GM12878 (cell line): ENCODE measurements around the gene PTPRQ. TPM values are rescaled to one million over a fixed set of nuclear protein-coding genes. Genes with fewer than 3 reads are reported as not detected.

Source experiments
- ATAC-seq: fragments of 200-7000 bp; cut with Tn5 transposase; 3 replicates; pipeline ENCODE4 v1.9.1; 2020; ENCODE audit warnings: mild to moderate bottlenecking, moderate library complexity
- BruUV-seq: library from RNA; stranded (reverse); fragments of 400-500 nt; replicated peaks from 2 replicates; lab custom pipeline; 2021; lab: Mats Ljungman, UMichigan
- CTCF ChIA-PET: fragments of 300-600 bp; sonication (Branson Sonifier 250); formaldehyde crosslinking; extraction: SDS; loops from one replicate; lab custom pipeline; 2021; ENCODE audit warnings: inconsistent platforms; lab: Yijun Ruan, JAX
- POLR2A ChIA-PET: fragments of 350-600 bp; formaldehyde crosslinking; extraction: SDS; loops from one replicate; lab custom pipeline; 2021; ENCODE audit warnings: inconsistent platforms; lab: Charles Lee
- RAD21 ChIA-PET: fragments of 300-600 bp; sonication (Branson Sonifier 250); formaldehyde crosslinking; loops from one replicate; lab custom pipeline; 2023; ENCODE audit warnings: antibody characterized with exemption; ENCODE audit not compliant: unreplicated experiment; lab: Charles Lee
- SMC1A ChIA-PET: fragments of 300-600 bp; sonication (Branson Sonifier 250); formaldehyde crosslinking; loops from one replicate; lab custom pipeline; 2023; ENCODE audit not compliant: unreplicated experiment, uncharacterized antibody; lab: Charles Lee
- DNase-seq: peaks from one replicate; pipeline ENCODE4 v3.0.0-alpha.2; 2011; ENCODE audit warnings: low read depth, low spot score
- FAIRE-seq: peaks from 3 replicates; lab custom pipeline; 2011; peaks lifted over from hg19 to GRCh38; lab: Jason Lieb, UNC
- H2AFZ ChIP-seq: 2 replicates; pipeline ENCODE4 v1.6.0; 2011; ENCODE audit warnings: low read depth, low read length, control low read depth; ENCODE audit not compliant: control insufficient read depth
- H3K27ac ChIP-seq: 2 replicates; pipeline ENCODE4 v1.5.1; 2011; ENCODE audit warnings: control low read depth; ENCODE audit not compliant: control insufficient read depth, insufficient read depth
- H3K27me3 ChIP-seq, 2 experiments: replicated peaks in 1 of 2; 2 replicates each; pipeline versions ENCODE4 v1.6.0 to v1.6.1; 2011; ENCODE audit warnings: low read length in 1 of 2; ENCODE audit not compliant: control insufficient read depth in 2 of 2, insufficient read depth in 2 of 2
- H3K36me3 ChIP-seq, 2 experiments: 2 replicates each; pipeline ENCODE4 v1.5.1; 2011; ENCODE audit warnings: low read length in 1 of 2; ENCODE audit not compliant: control insufficient read depth in 2 of 2, insufficient read depth in 2 of 2
- H3K4me1 ChIP-seq: 2 replicates; pipeline ENCODE4 v1.6.1; 2011; ENCODE audit warnings: mild to moderate bottlenecking, low read length, moderate library complexity, mixed read lengths; ENCODE audit not compliant: control insufficient read depth, insufficient read depth
- H3K4me2 ChIP-seq: 2 replicates; pipeline ENCODE4 v1.6.0; 2011; ENCODE audit warnings: control low read depth; ENCODE audit not compliant: control insufficient read depth, insufficient read depth
- H3K4me3 ChIP-seq: fragments of 200-600 bp; sonication (generic); 2 replicates; pipeline ENCODE4 v1.5.1; 2016
- H3K79me2 ChIP-seq: 2 replicates; pipeline ENCODE4 v1.6.0; 2011; ENCODE audit warnings: low read length; ENCODE audit not compliant: control insufficient read depth, insufficient read depth
- H3K9ac ChIP-seq: 2 replicates; pipeline ENCODE4 v1.8.0; 2011; ENCODE audit warnings: low read length, control low read depth, mixed read lengths; ENCODE audit not compliant: control insufficient read depth, insufficient read depth
- H3K9me3 ChIP-seq: replicated peaks from 3 replicates; pipeline ENCODE4 v1.5.1; 2011; ENCODE audit warnings: mild to moderate bottlenecking, low read length; ENCODE audit not compliant: control insufficient read depth, insufficient read depth
- H4K20me1 ChIP-seq: 2 replicates; pipeline ENCODE4 v1.6.0; 2011; ENCODE audit not compliant: control insufficient read depth, insufficient read depth
- BMI1 ChIP-seq: fragments of 450-650 bp; IDR thresholded peaks from 2 replicates; pipeline ENCODE4 v1.6.1; 2016; ENCODE audit warnings: mild to moderate bottlenecking, moderate library complexity, borderline replicate concordance
- EP300 ChIP-seq, 2 experiments: fragments of 150-350 bp in 1 of 2; IDR thresholded peaks; 2 replicates each; pipeline ENCODE4 v1.6.1; 2011 to 2012; ENCODE audit warnings: low read depth in 2 of 2, low read length in 2 of 2, borderline replicate concordance in 1 of 2, improper control_type of control experiment in 1 of 2, inconsistent platforms in 1 of 2; ENCODE audit not compliant: control insufficient read depth in 1 of 2
- JUNB ChIP-seq: IDR thresholded peaks from 2 replicates; pipeline ENCODE4 v1.6.1; 2016; ENCODE audit warnings: antibody characterized with exemption, mild to moderate bottlenecking
- MYB ChIP-seq: fragments of 150-350 bp; IDR thresholded peaks from 2 replicates; pipeline ENCODE4 v1.6.1; 2014; ENCODE audit warnings: mild to moderate bottlenecking, low read depth, low read length, borderline replicate concordance
- NR2F1 ChIP-seq: fragments of 450-650 bp; conservative IDR thresholded peaks from 2 replicates; pipeline ENCODE4 v1.6.1; 2017; ENCODE audit warnings: mild to moderate bottlenecking
- PAX5 ChIP-seq: IDR thresholded peaks from 2 replicates; pipeline ENCODE4 v1.6.1; 2011; ENCODE audit warnings: low read depth, low read length, borderline replicate concordance
- RCOR1 ChIP-seq: conservative IDR thresholded peaks from 2 replicates; pipeline ENCODE4 v1.6.1; 2012; ENCODE audit warnings: low read depth, low read length, improper control_type of control experiment
- SREBF1 ChIP-seq: IDR thresholded peaks from 2 replicates; pipeline ENCODE4 v1.6.1; 2012; ENCODE audit warnings: mild to moderate bottlenecking, low read length
- SRF ChIP-seq, 2 experiments: IDR thresholded peaks; 2 replicates each; pipeline ENCODE4 v1.6.1; 2011; ENCODE audit warnings: low read depth in 2 of 2, low read length in 2 of 2, mild to moderate bottlenecking in 1 of 2, moderate library complexity in 1 of 2
- WGBS: methylation state at CpG from one replicate; pipeline ENCODE4 v1.1.6; 2016; ENCODE audit warnings: low lambda C conversion rate; ENCODE audit not compliant: insufficient replicate concordance, insufficient coverage; ENCODE audit errors: missing lambda C conversion rate; 5-methylcytosine and 5-hydroxymethylcytosine counted together
- in situ Hi-C: fragments of 300-500 bp; cut with MboI; formaldehyde crosslinking; loops from 9 replicates; pipeline ENCODE4 v1.14.3; 2018; ENCODE audit warnings: mixed read lengths
- intact Hi-C: fragments of 100-400 bp; cut with micrococcal nuclease; formaldehyde crosslinking; loops from one replicate; pipeline ENCODE4 v1.14.2; 2022; ENCODE audit not compliant: unreplicated experiment
- polyA plus RNA-seq, 11 experiments: library from polyadenylated mRNA; depleted of rRNA in 4 of 11; unstranded in 6 of 11; stranded (reverse) in 5 of 11; fragments of >200 nt; fragmentation: Nextera tagmentation in 4 of 11; fragmentation: Illumina TruSeq in 1 of 11; extraction: Ambion mirVana in 4 of 11; extraction: Trizol in 1 of 11; gene quantifications; 1 replicate in 1 of 11; 2 replicates in 10 of 11; pipeline versions ENCODE4 v1.2.1 to v1.2.3, GENCODE V29; 2011 to 2016; ENCODE audit warnings: inconsistent platforms in 2 of 11, missing spikeins in 2 of 11, low read depth in 1 of 11
- total RNA-seq, 4 experiments: library from RNA; depleted of rRNA in 3 of 4; stranded (reverse); fragments of >200 nt in 3 of 4; fragmentation: Illumina TruSeq in 1 of 4; extraction: Trizol in 1 of 4; gene quantifications; 2 replicates each; pipeline versions ENCODE4 v1.2.1 to v1.2.3, GENCODE V29; 2013 to 2021
- TF ChIP-seq, protein P1 (sequence below): fragments of 450-650 bp; formaldehyde crosslinking; IDR thresholded peaks from 2 replicates; pipeline ENCODE4 v1.5.0; 2022; ENCODE audit warnings: mild to moderate bottlenecking, missing genetic modification characterization
- TF ChIP-seq, protein P2 (sequence below): fragments of 450-650 bp; IDR thresholded peaks from 2 replicates; pipeline ENCODE4 v1.6.1; 2017; ENCODE audit warnings: low read depth, mild to moderate bottlenecking, moderate library complexity

Gene PTPRQ
- total and polyA plus RNA-seq, 10 of the 15 experiments (the other 5 are each of a cell fraction or from before 2014, with no cell fraction given): 0.01 TPM; not detected in 9

DNA sequence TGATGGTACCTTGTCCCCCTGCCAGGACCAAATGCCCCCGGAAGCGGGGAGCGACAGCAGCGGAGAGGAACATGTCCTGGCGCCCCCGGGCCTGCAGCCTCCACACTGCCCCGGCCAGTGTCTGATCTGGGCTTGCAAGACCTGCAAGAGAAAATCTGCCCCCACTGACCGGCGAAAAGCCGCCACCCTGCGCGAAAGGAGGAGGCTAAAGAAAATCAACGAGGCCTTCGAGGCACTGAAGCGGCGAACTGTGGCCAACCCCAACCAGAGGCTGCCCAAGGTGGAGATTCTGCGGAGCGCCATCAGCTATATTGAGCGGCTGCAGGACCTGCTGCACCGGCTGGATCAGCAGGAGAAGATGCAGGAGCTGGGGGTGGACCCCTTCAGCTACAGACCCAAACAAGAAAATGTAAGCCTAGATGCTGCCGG lies 263.8 kb downstream of the PTPRQ start (continued):
- TF ChIP-seq EP300 (IDR thresholded peaks at IDR 0.05; ENCODE audit: borderline replicate concordance in 1 of 2, control insufficient read depth in 1 of 2, low read depth in 2 of 2, low read length in 2 of 2): no peak
- TF ChIP-seq MYB: no peak

DNA sequence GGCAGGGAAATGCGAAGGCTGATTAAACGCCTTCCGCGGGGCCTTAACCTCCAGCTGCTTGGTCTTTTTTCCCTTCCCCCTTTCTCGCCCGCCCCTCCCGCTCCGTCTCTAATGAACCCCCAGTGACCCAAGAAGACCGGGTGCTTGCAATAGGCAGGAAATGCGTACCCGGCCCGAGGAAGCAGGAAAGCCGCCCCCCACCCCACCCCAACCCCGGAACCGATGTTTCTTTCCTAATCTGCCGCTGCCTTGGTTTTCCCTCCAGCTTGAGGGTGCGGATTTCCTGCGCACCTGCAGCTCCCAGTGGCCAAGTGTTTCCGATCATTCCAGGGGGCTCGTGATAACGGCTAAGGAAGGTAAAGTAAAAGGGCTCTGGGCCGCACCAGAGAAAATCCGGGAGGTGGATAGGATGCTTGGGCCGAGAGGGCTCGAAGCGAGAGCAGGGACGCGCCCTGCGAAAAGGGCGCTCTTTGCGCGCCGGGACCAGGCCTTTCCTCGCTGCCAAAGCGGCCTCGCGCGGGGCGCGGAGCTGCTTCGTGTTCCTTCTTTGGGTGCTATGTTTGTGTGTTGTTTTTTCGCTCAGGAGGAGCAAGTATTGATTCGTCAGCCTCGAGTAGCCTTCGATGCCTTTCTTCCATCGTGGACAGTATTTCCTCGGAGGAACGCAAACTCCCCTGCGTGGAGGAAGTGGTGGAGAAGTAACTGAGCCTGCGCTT lies 264.4 kb downstream of the PTPRQ start:
- Histone ChIP-seq H3K9ac (no peak overlapping the region), H3K27ac (no peak overlapping the region), H3K9me3 (no peaks in the 10 kb centered on the region), H3K79me2 (no peaks in the 10 kb centered on the region), H2AFZ (no peak overlapping the region), H3K27me3 (peaks cover 2 to 14% of the 10 kb centered on the region in 2 experiments; a peak in 3 of 4 replicates), H3K36me3 (no peaks in the 10 kb centered on the region), H3K4me1 (peaks cover 7% of the 10 kb centered on the region; the same call in 1 of the 2 replicates), H4K20me1 (no peaks in the 10 kb centered on the region), H3K4me3 (no peak overlapping the region), H3K4me2 (peak overlapping the region; percentile 22; the same call in 1 of the 2 replicates)
- in situ Hi-C loops (no loop called here), intact Hi-C loops (no loop called here)
- ChIA-PET RAD21 (no interaction called here), CTCF (no interaction called here), SMC1A (no interaction called here), POLR2A (no interaction called here)
- WGBS: 14% methylated on average over 48 of the region's 50 CpGs
- FAIRE-seq (no peak), ATAC-seq (no peak), DNase-seq (no peak)
- BruUV-seq: no TSS peak
- TF ChIP-seq NR2F1 (no peak), SRF (IDR thresholded peaks at IDR 0.05; ENCODE audit: low read depth in 2 of 2, low read length in 2 of 2) (no peak), RCOR1 (no peak), BMI1 (no peak), SREBF1 (no peak), PAX5 (no peak), JUNB (no peak)
- TF ChIP-seq, protein P1, sequence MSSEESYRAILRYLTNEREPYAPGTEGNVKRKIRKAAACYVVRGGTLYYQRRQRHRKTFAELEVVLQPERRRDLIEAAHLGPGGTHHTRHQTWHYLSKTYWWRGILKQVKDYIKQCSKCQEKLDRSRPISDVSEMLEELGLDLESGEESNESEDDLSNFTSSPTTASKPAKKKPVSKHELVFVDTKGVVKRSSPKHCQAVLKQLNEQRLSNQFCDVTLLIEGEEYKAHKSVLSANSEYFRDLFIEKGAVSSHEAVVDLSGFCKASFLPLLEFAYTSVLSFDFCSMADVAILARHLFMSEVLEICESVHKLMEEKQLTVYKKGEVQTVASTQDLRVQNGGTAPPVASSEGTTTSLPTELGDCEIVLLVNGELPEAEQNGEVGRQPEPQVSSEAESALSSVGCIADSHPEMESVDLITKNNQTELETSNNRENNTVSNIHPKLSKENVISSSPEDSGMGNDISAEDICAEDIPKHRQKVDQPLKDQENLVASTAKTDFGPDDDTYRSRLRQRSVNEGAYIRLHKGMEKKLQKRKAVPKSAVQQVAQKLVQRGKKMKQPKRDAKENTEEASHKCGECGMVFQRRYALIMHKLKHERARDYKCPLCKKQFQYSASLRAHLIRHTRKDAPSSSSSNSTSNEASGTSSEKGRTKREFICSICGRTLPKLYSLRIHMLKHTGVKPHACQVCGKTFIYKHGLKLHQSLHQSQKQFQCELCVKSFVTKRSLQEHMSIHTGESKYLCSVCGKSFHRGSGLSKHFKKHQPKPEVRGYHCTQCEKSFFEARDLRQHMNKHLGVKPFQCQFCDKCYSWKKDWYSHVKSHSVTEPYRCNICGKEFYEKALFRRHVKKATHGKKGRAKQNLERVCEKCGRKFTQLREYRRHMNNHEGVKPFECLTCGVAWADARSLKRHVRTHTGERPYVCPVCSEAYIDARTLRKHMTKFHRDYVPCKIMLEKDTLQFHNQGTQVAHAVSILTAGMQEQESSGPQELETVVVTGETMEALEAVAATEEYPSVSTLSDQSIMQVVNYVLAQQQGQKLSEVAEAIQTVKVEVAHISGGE (CRISPR knock-in tag): no peak
- TF ChIP-seq, protein P2, sequence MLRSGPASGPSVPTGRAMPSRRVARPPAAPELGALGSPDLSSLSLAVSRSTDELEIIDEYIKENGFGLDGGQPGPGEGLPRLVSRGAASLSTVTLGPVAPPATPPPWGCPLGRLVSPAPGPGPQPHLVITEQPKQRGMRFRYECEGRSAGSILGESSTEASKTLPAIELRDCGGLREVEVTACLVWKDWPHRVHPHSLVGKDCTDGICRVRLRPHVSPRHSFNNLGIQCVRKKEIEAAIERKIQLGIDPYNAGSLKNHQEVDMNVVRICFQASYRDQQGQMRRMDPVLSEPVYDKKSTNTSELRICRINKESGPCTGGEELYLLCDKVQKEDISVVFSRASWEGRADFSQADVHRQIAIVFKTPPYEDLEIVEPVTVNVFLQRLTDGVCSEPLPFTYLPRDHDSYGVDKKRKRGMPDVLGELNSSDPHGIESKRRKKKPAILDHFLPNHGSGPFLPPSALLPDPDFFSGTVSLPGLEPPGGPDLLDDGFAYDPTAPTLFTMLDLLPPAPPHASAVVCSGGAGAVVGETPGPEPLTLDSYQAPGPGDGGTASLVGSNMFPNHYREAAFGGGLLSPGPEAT: no peak
